ENCODE measurements around the gene APBA2. TPM values are rescaled to one million over a fixed set of nuclear protein-coding genes. Genes with fewer than 3 reads are reported as not detected.

The APBA2 gene
- total RNA-seq, 1 donor from 2014 or later = 30.0 TPM

GRCh38 chr15:28984421-28985315 is 98.9 kb downstream of the APBA2 start:
- H3K4me3 ChIP-seq (ENCODE audit: low read depth, low read length) = no peak overlapping the region
- no peak for TF ChIP-seq CTCF (conservative IDR thresholded peaks at IDR 0.05; ENCODE audit: low read depth, low read length)
- DNase-seq (ENCODE audit: low read depth) = no peak

GRCh38 chr15:28985316-28985645 is 99.5 kb downstream of the APBA2 start:
- H3K4me3 ChIP-seq (ENCODE audit: low read depth, low read length) = no peak overlapping the region
- no peak for DNase-seq (ENCODE audit: low read depth)
- no peak for TF ChIP-seq CTCF (conservative IDR thresholded peaks at IDR 0.05; ENCODE audit: low read depth, low read length)

GRCh38 chr15:28985691-28986090 is 99.9 kb downstream of the APBA2 start:
- no peak for DNase-seq (ENCODE audit: low read depth)

GRCh38 chr15:28986108-28986507 is 100.3 kb downstream of the APBA2 start:
- H3K4me3 ChIP-seq (ENCODE audit: low read depth, low read length) = no peak overlapping the region
- DNase-seq (ENCODE audit: low read depth) = no peak
- no peak for TF ChIP-seq CTCF (conservative IDR thresholded peaks at IDR 0.05; ENCODE audit: low read depth, low read length)

More at GRCh38 chr15:28985691-28986090, 99.9 kb downstream of the APBA2 start:
- no peak overlapping the region for H3K4me3 ChIP-seq (ENCODE audit: low read depth, low read length)
- TF ChIP-seq CTCF (conservative IDR thresholded peaks at IDR 0.05; ENCODE audit: low read depth, low read length) = no peak

GRCh38 chr15:28986726-28987125 is 101.0 kb downstream of the APBA2 start:
- no peak for TF ChIP-seq CTCF (conservative IDR thresholded peaks at IDR 0.05; ENCODE audit: low read depth, low read length)
- no peak overlapping the region for H3K4me3 ChIP-seq (ENCODE audit: low read depth, low read length)
- DNase-seq (ENCODE audit: low read depth) = no peak

- TF ChIP-seq CTCF (conservative IDR thresholded peaks at IDR 0.05; ENCODE audit: low read depth, low read length) = no peak
- H3K4me3 ChIP-seq (ENCODE audit: low read depth, low read length) = no peak overlapping the region
- no peak for DNase-seq (ENCODE audit: low read depth)
Observed at GRCh38 chr15:28987337-28987736, 101.6 kb downstream of the APBA2 start.
